ENCODE measurements around the gene CRAMP1.
"Not testable (repeated sequence)": the region's sequence is repeated elsewhere in the genome, so short reads cannot be mapped to it uniquely, and the experiment has no call there.

The CRAMP1 gene

GRCh38 chr16:1677942-1678499 is 65.9 kb downstream of the CRAMP1 start, which contains the start of gene JPT2:
Gene JPT2 (plus strand): TSS chr16:1678279. CDS start chr16:1678313, 34 bp downstream.
- DNase-seq (ENCODE audit: low read depth, low spot score) = peak; percentile 98

GRCh38 chr16:1678500-1679098 is 66.4 kb downstream of the CRAMP1 start:
- DNase-seq (ENCODE audit: low read depth, low spot score) = peak; percentile 50

- no peak for DNase-seq (ENCODE audit: low read depth, low spot score)
Observed at GRCh38 chr16:1680361-1680760, 68.2 kb downstream of the CRAMP1 start.

- DNase-seq (ENCODE audit: low read depth, low spot score) = no peak
Observed at GRCh38 chr16:1681032-1681431, 68.9 kb downstream of the CRAMP1 start.

DNA sequence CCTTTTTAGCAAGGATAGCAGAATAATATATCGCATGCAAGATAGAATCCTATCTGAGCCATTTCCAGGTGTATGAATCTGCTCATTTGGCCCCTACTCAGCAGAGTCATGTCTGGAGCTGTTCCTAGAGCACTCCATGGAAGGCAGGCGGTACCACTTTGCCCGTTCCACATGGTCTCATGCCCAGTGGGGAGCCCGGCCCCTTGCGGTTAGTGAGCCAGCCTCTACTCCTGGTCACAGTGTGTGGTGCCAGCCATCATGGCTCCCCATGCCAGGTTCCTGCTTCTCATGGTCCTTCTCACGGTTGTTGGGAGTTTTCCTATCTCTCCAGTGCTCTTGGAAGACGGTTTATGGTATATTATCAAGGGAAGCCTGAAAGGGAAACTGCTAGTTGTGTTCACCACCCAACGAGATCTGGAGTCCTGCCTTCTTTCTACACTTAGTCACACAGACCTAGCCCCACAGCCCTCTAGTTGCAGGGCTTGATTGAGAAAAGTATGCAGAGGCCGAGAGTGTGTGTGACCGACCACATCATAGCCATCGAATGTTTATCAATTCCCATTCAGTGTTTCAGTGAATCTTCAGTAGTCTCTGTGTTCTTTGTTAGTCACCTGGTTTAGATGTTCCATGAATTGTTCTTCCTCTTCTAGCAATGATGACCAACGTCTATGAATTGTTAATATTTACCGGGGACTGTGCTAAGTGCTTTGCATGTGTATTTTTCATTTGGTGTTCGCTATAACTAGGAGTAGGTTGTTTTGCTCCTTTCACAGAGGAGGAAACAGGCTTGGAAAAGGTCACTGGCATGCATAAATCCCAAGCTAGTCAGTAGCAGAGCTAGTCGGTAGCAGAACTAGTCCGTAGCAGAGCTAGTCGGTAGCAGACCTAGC is 75.5 kb downstream of the CRAMP1 start:
- no peak for DNase-seq (ENCODE audit: low read depth, low spot score)

- DNase-seq (ENCODE audit: low read depth, low spot score) = no peak
Observed at GRCh38 chr16:1688807-1689560, 76.8 kb downstream of the CRAMP1 start.

DNA sequence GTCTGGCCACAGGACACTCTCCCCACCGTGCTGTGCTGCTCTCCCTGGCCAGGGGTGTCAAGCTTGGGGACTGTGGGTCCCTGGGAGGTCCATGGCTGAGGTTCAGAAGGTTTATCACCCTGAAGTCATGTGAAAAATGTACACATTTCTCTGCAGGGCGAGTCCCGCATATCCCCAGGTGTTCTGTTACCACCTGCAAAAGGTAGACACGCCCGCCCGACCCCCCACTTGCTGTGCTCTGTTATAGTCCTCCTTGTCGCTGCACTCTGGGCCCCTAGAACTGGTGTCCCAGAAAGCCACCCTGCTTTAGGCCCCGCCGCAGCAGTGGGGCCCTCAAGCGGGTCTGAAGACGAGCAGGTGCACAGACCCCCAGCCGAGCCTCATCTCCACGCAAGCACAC is 77.7 kb downstream of the CRAMP1 start:
- no peak for DNase-seq (ENCODE audit: low read depth, low spot score)

DNA sequence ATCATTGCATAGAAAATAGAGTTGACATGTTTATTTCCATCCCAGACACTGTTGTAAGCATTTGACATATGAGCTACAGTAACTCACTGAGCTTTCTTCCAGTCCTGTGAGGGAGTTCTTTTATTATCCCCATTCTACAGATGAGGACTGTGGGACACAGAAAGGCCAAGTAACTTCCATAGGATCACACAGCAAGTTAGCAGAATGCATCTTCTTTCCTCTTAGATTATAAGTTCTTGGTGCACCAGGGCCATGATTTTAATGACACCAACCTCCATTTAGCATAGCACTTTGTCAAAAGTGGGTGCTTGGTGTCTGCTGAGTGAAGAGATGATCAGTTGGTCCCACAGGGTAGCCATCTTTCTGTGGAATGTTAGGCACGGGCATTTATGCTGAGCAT is 78.7 kb downstream of the CRAMP1 start:
- DNase-seq (ENCODE audit: low read depth, low spot score) = no peak

DNA sequence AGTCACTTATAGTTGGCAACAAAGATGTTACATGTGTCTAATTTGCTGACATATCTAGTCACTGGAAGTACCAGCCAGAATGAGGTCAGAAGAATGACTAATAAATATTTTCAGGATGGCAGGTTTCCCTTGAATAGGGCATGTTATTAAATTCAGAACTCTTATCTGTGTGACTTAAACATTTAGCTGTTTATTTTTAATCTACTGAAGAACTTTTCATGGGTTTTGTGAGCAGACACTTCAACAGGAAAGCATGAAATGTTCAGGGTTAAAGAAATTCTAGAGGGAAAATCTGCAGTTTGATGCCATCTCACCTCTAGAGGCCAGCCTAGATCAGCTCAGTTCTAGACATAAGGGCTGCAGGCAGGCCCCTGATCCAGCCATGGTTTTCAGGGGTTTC is 79.1 kb downstream of the CRAMP1 start:
- DNase-seq (ENCODE audit: low read depth, low spot score) = no peak

- no peak for DNase-seq (ENCODE audit: low read depth, low spot score)
Observed at GRCh38 chr16:1691956-1692355, 79.8 kb downstream of the CRAMP1 start.

- no peak for DNase-seq (ENCODE audit: low read depth, low spot score)
Observed at GRCh38 chr16:1696863-1697262, 84.7 kb downstream of the CRAMP1 start.

DNA sequence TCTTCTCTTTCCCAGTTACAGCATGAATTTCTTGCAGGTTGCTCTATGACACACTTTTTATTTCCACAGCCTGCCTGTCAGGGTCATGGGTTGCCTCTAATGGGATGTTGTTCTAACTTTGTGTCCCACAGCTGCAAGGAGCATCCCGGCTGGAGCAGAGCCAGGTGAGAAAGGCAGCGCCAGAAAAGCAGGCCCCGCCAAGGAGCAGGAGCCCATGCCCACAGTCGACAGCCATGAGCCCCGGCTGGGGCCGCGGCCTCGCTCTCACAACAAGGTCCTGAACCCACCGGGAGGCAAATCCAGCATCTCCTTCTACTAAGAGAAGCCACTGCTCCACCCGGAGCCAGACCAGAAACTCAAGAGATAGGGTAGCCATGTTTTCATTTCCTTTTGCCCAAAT is 86.5 kb downstream of the CRAMP1 start:
- no peak for DNase-seq (ENCODE audit: low read depth, low spot score)

- DNase-seq (ENCODE audit: low read depth, low spot score) = no peak
Observed at GRCh38 chr16:1700246-1700645, 88.1 kb downstream of the CRAMP1 start.

- no peak for DNase-seq (ENCODE audit: low read depth, low spot score)
Observed at GRCh38 chr16:1701216-1701878, 89.2 kb downstream of the CRAMP1 start.

GRCh38 chr16:1705324-1705687 is 93.1 kb downstream of the CRAMP1 start:
- DNase-seq (ENCODE audit: low read depth, low spot score) = not testable (repeated sequence)

DNA sequence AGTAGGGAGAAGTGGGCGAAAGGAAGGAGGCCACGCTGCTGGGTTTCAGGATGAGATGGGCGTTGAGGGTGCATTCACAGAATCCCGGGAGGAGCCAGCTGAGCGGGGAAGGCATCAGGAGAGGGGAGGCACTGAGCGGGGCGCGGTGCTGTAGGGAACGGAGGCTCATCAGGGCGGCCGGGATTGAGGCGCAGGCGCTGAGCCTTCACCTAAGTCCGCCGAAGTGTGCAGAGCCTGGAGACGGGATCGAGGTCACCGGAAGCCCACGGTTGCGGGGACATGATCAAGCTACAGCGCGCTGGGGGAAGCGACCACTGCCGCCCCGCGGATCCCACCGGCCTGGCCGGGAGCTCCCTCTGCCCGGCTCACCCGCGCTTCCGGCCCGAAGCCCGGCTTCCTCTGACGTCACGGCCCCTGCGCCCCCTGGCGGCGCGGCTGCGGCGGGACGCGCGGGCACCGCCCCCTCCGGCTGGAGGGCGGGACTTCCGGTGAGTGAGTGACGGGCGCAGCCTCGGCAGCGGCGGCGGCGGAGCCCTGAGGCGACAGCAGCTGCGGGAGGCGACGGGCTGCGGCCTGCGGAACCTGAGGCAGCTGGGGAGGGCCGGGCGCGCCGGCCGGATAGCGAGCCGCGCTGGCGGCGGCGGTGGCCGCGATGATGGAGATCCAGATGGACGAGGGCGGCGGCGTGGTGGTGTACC is 93.7 kb downstream of the CRAMP1 start, which contains the start of gene MAPK8IP3:
Gene MAPK8IP3, plus strand, starts transcription at position 508 of the 698 bp plus-strand sequence. Its CDS starts 145 bp downstream, at position 653.
- DNase-seq (ENCODE audit: low read depth, low spot score) = peak; percentile 98

GRCh38 chr16:1706386-1707192 is 94.4 kb downstream of the CRAMP1 start:
- DNase-seq (ENCODE audit: low read depth, low spot score) = no peak

GRCh38 chr16:1707193-1707790 is 95.1 kb downstream of the CRAMP1 start:
- peak; percentile 51 for DNase-seq (ENCODE audit: low read depth, low spot score)

GRCh38 chr16:1708083-1708767 is 96.1 kb downstream of the CRAMP1 start:
- DNase-seq (ENCODE audit: low read depth, low spot score) = no peak
